Activated T-cell treated with anti-CD3 and anti-CD28 coated beads, Interleukin-2, amount 50 U/mL, for 72 hours (primary cell): ENCODE measurements around the gene LRRC51. TPM values are rescaled to one million over a fixed set of nuclear protein-coding genes. Genes with fewer than 3 reads are reported as not detected.
"Not testable (repeated sequence)": the region's sequence is repeated elsewhere in the genome, so short reads cannot be mapped to it uniquely, and the experiment has no call there.

ENCODE experiments used
- ATAC-seq, 2 donors: fragments of 150-1000 bp; cut with Tn5 transposase; replicated peaks in 1 of 2; 2 replicates each; pipeline ENCODE4 v1.10.0; 2021; ENCODE audit warnings: moderate library complexity in 2 of 2, mild to moderate bottlenecking in 1 of 2
- DNase-seq, 2 donors: peaks; one replicate each; pipeline ENCODE4 v3.0.0; 2021 to 2022; ENCODE audit warnings: mixed read lengths in 1 of 2
- H3K27ac Mint-ChIP-seq: one replicate; pipeline ENCODE4 v1.8.0; 2022; ENCODE audit warnings: mild to moderate bottlenecking, moderate library complexity, mixed read lengths
- H3K27me3 Mint-ChIP-seq: one replicate; pipeline ENCODE4 v1.8.0; 2022; ENCODE audit warnings: low read depth, mixed read lengths
- H3K36me3 Mint-ChIP-seq, 2 donors: one replicate each; pipeline ENCODE4 v1.8.0; 2022; ENCODE audit warnings: mixed read lengths in 2 of 2, mild to moderate bottlenecking in 1 of 2; ENCODE audit not compliant: insufficient read depth in 2 of 2
- H3K4me1 Mint-ChIP-seq: one replicate; pipeline ENCODE4 v1.8.0; 2022; ENCODE audit warnings: low read depth, mixed read lengths
- H3K4me3 Mint-ChIP-seq, 2 donors: one replicate each; pipeline ENCODE4 v1.8.0; 2022; ENCODE audit warnings: mild to moderate bottlenecking in 2 of 2, mixed read lengths in 2 of 2, moderate library complexity in 2 of 2
- H3K9me3 Mint-ChIP-seq, 2 donors: one replicate each; pipeline ENCODE4 v1.8.0; 2022; ENCODE audit warnings: mixed read lengths in 2 of 2
- total RNA-seq, 2 donors: library from RNA; stranded (reverse); gene quantifications; one replicate each; pipeline ENCODE4 v1.2.3, GENCODE V29; 2022

Gene LRRC51
- total RNA-seq, 2 donors from 2014 or later: 4.6 to 6.3 TPM

- H3K9me3 Mint-ChIP-seq: peaks cover 1 to 2% of the 10 kb centered on the region in 2 donors
Measured at GRCh38 chr11:72122607-72123006, 42.0 kb downstream of the LRRC51 start.

GRCh38 chr11:72123117-72123653, 42.5 kb downstream of the LRRC51 start:
- no peak for DNase-seq
- no peak overlapping the region for H3K27ac Mint-ChIP-seq
- peaks cover 0 to 9% of the 10 kb centered on the region in 2 donors for H3K36me3 Mint-ChIP-seq
- peaks cover 3 to 4% of the 10 kb centered on the region in 2 donors for H3K9me3 Mint-ChIP-seq
- ATAC-seq: no peak
- H3K4me3 Mint-ChIP-seq: no peak overlapping the region
- peaks cover 15% of the 10 kb centered on the region for H3K27me3 Mint-ChIP-seq
- no peaks in the 10 kb centered on the region for H3K4me1 Mint-ChIP-seq

More at GRCh38 chr11:72122607-72123006, 42.0 kb downstream of the LRRC51 start:
- Mint-ChIP-seq H3K36me3 (peaks cover 0 to 6% of the 10 kb centered on the region in 2 donors), H3K4me1 (no peaks in the 10 kb centered on the region), H3K27me3 (peaks cover 15% of the 10 kb centered on the region), H3K4me3 (no peak overlapping the region), H3K27ac (no peak overlapping the region)
- ATAC-seq: no peak
- DNase-seq: no peak

- Mint-ChIP-seq H3K27ac (no peak overlapping the region), H3K4me3 (no peak overlapping the region), H3K9me3 (peaks cover 8 to 10% of the 10 kb centered on the region in 2 donors), H3K4me1 (no peaks in the 10 kb centered on the region), H3K27me3 (peaks cover 21% of the 10 kb centered on the region), H3K36me3 (peaks cover 5 to 16% of the 10 kb centered on the region in 2 donors)
- DNase-seq (no peak), ATAC-seq (no peak)
Measured at GRCh38 chr11:72124046-72124445, 43.4 kb downstream of the LRRC51 start.

- Mint-ChIP-seq H3K4me1 (no peaks in the 10 kb centered on the region), H3K27ac (no peak overlapping the region), H3K27me3 (peaks cover 24% of the 10 kb centered on the region), H3K36me3 (peaks cover 10 to 23% of the 10 kb centered on the region in 2 donors), H3K9me3 (peaks cover 10 to 15% of the 10 kb centered on the region in 2 donors), H3K4me3 (no peak overlapping the region)
- ATAC-seq (no peak), DNase-seq (no peak)
Measured at GRCh38 chr11:72125956-72126355, 45.3 kb downstream of the LRRC51 start.

- Mint-ChIP-seq H3K36me3 (peaks cover 10 to 23% of the 10 kb centered on the region in 2 donors), H3K4me1 (no peaks in the 10 kb centered on the region), H3K27ac (no peak overlapping the region), H3K9me3 (peaks cover 10 to 15% of the 10 kb centered on the region in 2 donors), H3K4me3 (no peak overlapping the region), H3K27me3 (peaks cover 25% of the 10 kb centered on the region)
- ATAC-seq (no peak), DNase-seq (no peak)
Measured at GRCh38 chr11:72127923-72128322, 47.3 kb downstream of the LRRC51 start.

- Mint-ChIP-seq H3K4me3 (no peak overlapping the region), H3K9me3 (peaks cover 10 to 15% of the 10 kb centered on the region in 2 donors), H3K4me1 (no peaks in the 10 kb centered on the region), H3K27ac (no peak overlapping the region), H3K27me3 (peaks cover 31% of the 10 kb centered on the region), H3K36me3 (peaks cover 10 to 21% of the 10 kb centered on the region in 2 donors)
- DNase-seq (no peak), ATAC-seq (no peak)
Measured at GRCh38 chr11:72129381-72129780, 48.7 kb downstream of the LRRC51 start.

GRCh38 chr11:72132646-72133045, 52.0 kb downstream of the LRRC51 start:
- Mint-ChIP-seq H3K4me3 (no peak overlapping the region), H3K27ac (no peak overlapping the region), H3K36me3 (peaks cover 10 to 16% of the 10 kb centered on the region in 2 donors), H3K9me3 (peaks cover 9 to 14% of the 10 kb centered on the region in 2 donors), H3K27me3 (peaks cover 26% of the 10 kb centered on the region), H3K4me1 (no peaks in the 10 kb centered on the region)
- DNase-seq: no peak
- ATAC-seq: no peak

- H3K36me3 Mint-ChIP-seq, H3K27ac Mint-ChIP-seq, H3K4me1 Mint-ChIP-seq, DNase-seq, H3K9me3 Mint-ChIP-seq, ATAC-seq, H3K4me3 Mint-ChIP-seq: not testable (repeated sequence)
- H3K27me3 Mint-ChIP-seq: peaks cover 21% of the 10 kb centered on the region
Measured at GRCh38 chr11:72135473-72135872, 54.8 kb downstream of the LRRC51 start, which contains the start of gene FOLR3. TSS of gene FOLR3 (plus strand) at chr11:72135725. CDS start at chr11:72135953, 228 bp downstream.

- Mint-ChIP-seq H3K4me1 (peaks cover 13% of the 10 kb centered on the region), H3K9me3 (no peaks in the 10 kb centered on the region), H3K27ac (no peak overlapping the region), H3K36me3 (no peaks in the 10 kb centered on the region), H3K4me3 (no peak overlapping the region), H3K27me3 (peaks cover 21% of the 10 kb centered on the region)
- no peak for ATAC-seq
- DNase-seq: no peak
Measured at GRCh38 chr11:72135891-72136683, 55.4 kb downstream of the LRRC51 start.

GRCh38 chr11:72136684-72137262, 56.1 kb downstream of the LRRC51 start:
- Mint-ChIP-seq H3K27ac (no peak overlapping the region), H3K9me3 (no peaks in the 10 kb centered on the region), H3K27me3 (peaks cover 22% of the 10 kb centered on the region), H3K36me3 (no peaks in the 10 kb centered on the region), H3K4me1 (peaks cover 20% of the 10 kb centered on the region), H3K4me3 (no peak overlapping the region)
- DNase-seq (peak in 1 of 2 donors; percentile 27), ATAC-seq (peak; percentile 48 to 66)

- Mint-ChIP-seq H3K4me3 (no peak overlapping the region), H3K4me1 (peaks cover 23% of the 10 kb centered on the region), H3K36me3 (no peaks in the 10 kb centered on the region), H3K27ac (no peak overlapping the region), H3K9me3 (no peaks in the 10 kb centered on the region), H3K27me3 (peaks cover 11% of the 10 kb centered on the region)
- no peak for ATAC-seq
- DNase-seq: no peak
Measured at GRCh38 chr11:72138821-72139390, 58.3 kb downstream of the LRRC51 start.

GRCh38 chr11:72139500-72139899, 58.9 kb downstream of the LRRC51 start:
- no peaks in the 10 kb centered on the region for H3K9me3 Mint-ChIP-seq
- no peaks in the 10 kb centered on the region for H3K36me3 Mint-ChIP-seq
- no peak overlapping the region for H3K27ac Mint-ChIP-seq
- no peak for ATAC-seq
- peaks cover 23% of the 10 kb centered on the region for H3K4me1 Mint-ChIP-seq
- H3K4me3 Mint-ChIP-seq: no peak overlapping the region
- H3K27me3 Mint-ChIP-seq: peaks cover 11% of the 10 kb centered on the region
- no peak for DNase-seq

- peak overlapping the region; percentile 14 to 58 for H3K4me3 Mint-ChIP-seq
- peak in 1 of 2 donors; percentile 16 for ATAC-seq
- no peak overlapping the region for H3K27ac Mint-ChIP-seq
Measured at GRCh38 chr11:72140661-72141060, 60.0 kb downstream of the LRRC51 start.

More at GRCh38 chr11:72140661-72141060, 60.0 kb downstream of the LRRC51 start:
- H3K4me1 Mint-ChIP-seq: peaks cover 23% of the 10 kb centered on the region
- DNase-seq: no peak
- no peaks in the 10 kb centered on the region for H3K9me3 Mint-ChIP-seq
- peaks cover 11% of the 10 kb centered on the region for H3K27me3 Mint-ChIP-seq
- H3K36me3 Mint-ChIP-seq: no peaks in the 10 kb centered on the region
